HG03039 (cell line): ENCODE results near the gene IGF1.

Source experiments
- ATAC-seq: cut with Tn5 transposase; IDR thresholded peaks from one replicate; pipeline ENCODE4 v1.9.1; 2021; ENCODE audit warnings: mild to moderate bottlenecking, moderate library complexity; ENCODE audit not compliant: unreplicated experiment

IGF1 gene

GRCh38 chr12:102480406-102480805, at the start of gene IGF1:
IGF1 (minus strand) TSS chr12:102480563; CDS start chr12:102480381, 182 bp downstream.
- ATAC-seq, result no peak

GRCh38 chr12:102528111-102528510, 47.7 kb upstream of the IGF1 start:
- no peak for ATAC-seq

GRCh38 chr12:102527171-102527720, 46.9 kb upstream of the IGF1 start:
- ATAC-seq, result no peak

GRCh38 chr12:102526656-102527055, 46.3 kb upstream of the IGF1 start:
- ATAC-seq, result no peak

- ATAC-seq, result no peak
Observed at GRCh38 chr12:102522768-102523167, 42.4 kb upstream of the IGF1 start.

GRCh38 chr12:102521662-102522277, 41.4 kb upstream of the IGF1 start:
- no peak for ATAC-seq

- no peak for ATAC-seq
Observed at GRCh38 chr12:102518871-102519270, 38.5 kb upstream of the IGF1 start.

GRCh38 chr12:102514696-102515095, 34.3 kb upstream of the IGF1 start:
- no peak for ATAC-seq

- ATAC-seq, result no peak
Observed at GRCh38 chr12:102513739-102514138, 33.4 kb upstream of the IGF1 start.

GRCh38 chr12:102513272-102513671, 32.9 kb upstream of the IGF1 start:
- peak; percentile 58 for ATAC-seq

GRCh38 chr12:102512523-102512922, 32.2 kb upstream of the IGF1 start:
- no peak for ATAC-seq

GRCh38 chr12:102511575-102511974, 31.2 kb upstream of the IGF1 start:
- ATAC-seq, result no peak

- no peak for ATAC-seq
Observed at GRCh38 chr12:102510463-102510862, 30.1 kb upstream of the IGF1 start.

GRCh38 chr12:102510031-102510430, 29.7 kb upstream of the IGF1 start:
- ATAC-seq, result no peak

GRCh38 chr12:102509123-102509626, 28.8 kb upstream of the IGF1 start:
- no peak for ATAC-seq

- ATAC-seq, result no peak
Observed at GRCh38 chr12:102508052-102508451, 27.7 kb upstream of the IGF1 start.

GRCh38 chr12:102507301-102507700, 26.9 kb upstream of the IGF1 start:
- ATAC-seq, result no peak

- ATAC-seq, result no peak
Observed at GRCh38 chr12:102504871-102505270, 24.5 kb upstream of the IGF1 start.

- ATAC-seq, result no peak
Observed at GRCh38 chr12:102504280-102504679, 23.9 kb upstream of the IGF1 start.

GRCh38 chr12:102503831-102504230, 23.5 kb upstream of the IGF1 start:
- no peak for ATAC-seq

GRCh38 chr12:102503056-102503681, 22.8 kb upstream of the IGF1 start:
- ATAC-seq, result no peak

GRCh38 chr12:102501773-102502172, 21.4 kb upstream of the IGF1 start:
- ATAC-seq, result no peak
